ENCODE measurements around the gene PRRC2A. TPM values are rescaled to one million over a fixed set of nuclear protein-coding genes. Genes with fewer than 3 reads are reported as not detected.

PRRC2A gene
- total RNA-seq, 2 experiments from 2014 or later, result 156 to 355 TPM

DNA sequence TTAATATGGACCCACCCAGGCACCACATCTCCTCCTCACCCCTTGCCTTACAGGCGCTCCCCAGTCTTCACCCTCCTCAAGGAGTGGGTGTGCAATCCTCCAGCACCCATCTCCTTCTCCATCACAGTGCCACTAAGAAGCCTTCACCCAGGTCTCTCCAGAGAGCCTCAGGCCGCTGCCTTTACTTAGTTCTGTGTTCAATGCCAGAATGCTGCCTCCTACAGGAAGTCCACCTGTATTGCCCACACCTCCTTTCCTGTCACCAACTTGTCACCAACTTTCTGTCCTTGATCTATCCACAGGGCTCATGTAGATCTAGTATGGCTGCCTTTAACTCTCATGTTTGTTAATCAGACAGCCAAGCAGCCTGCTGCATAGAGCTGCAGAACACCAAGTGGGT is 35.0 kb upstream of the PRRC2A start:
- Histone ChIP-seq H3K4me1 (ENCODE audit: insufficient read depth, low read length, poor library complexity, severe bottlenecking) (peaks cover 70% of the 10 kb centered on the region), H3K4me2 (ENCODE audit: low read length) (peak overlapping the region; percentile 64), H3K36me3 (ENCODE audit: insufficient read depth, low read length) (0 out of 2 replicates have a peak, but pooled peaks cover 1% of the 10 kb centered on the region), H3K4me3 (ENCODE audit: low read depth, low read length, poor library complexity, severe bottlenecking) (no peak overlapping the region), H3K79me2 (ENCODE audit: insufficient read depth, low read depth, low read length) (peaks cover 11% of the 10 kb centered on the region; the same call in 1 of the 2 replicates), H4K20me1 (ENCODE audit: insufficient read depth, low read length) (no peaks in the 10 kb centered on the region), H3K27ac (ENCODE audit: low read depth, low read length, poor library complexity, severe bottlenecking) (peak overlapping the region; percentile 64), H3K9me2 (ENCODE audit: insufficient read depth, low read length) (no peaks in the 10 kb centered on the region), H2AFZ (ENCODE audit: low read length) (peak overlapping the region; percentile 45; the same call in 1 of the 2 replicates), H3K9me3 (ENCODE audit: low read length) (no peaks in the 10 kb centered on the region)
- DNase-seq (ENCODE audit: low spot score), result peak; percentile 79
- CTCF ChIA-PET (ENCODE audit: unreplicated experiment), result interaction anchor here (1.0 to 1.2 kb wide), 2 partner anchors 11 to 14 kb away, joined by 3 read pairs; partner anchors contain the start of gene LTA
- POLR2A ChIA-PET, result interaction anchor here (0.8 to 6.0 kb wide), 6 partner anchors 7 to 38 kb away, joined by 3 to 49 read pairs (median 8); partner anchors contain the start of genes LTA, NCR3, NFKBIL1 and TNF
- TF ChIP-seq, protein P1, sequence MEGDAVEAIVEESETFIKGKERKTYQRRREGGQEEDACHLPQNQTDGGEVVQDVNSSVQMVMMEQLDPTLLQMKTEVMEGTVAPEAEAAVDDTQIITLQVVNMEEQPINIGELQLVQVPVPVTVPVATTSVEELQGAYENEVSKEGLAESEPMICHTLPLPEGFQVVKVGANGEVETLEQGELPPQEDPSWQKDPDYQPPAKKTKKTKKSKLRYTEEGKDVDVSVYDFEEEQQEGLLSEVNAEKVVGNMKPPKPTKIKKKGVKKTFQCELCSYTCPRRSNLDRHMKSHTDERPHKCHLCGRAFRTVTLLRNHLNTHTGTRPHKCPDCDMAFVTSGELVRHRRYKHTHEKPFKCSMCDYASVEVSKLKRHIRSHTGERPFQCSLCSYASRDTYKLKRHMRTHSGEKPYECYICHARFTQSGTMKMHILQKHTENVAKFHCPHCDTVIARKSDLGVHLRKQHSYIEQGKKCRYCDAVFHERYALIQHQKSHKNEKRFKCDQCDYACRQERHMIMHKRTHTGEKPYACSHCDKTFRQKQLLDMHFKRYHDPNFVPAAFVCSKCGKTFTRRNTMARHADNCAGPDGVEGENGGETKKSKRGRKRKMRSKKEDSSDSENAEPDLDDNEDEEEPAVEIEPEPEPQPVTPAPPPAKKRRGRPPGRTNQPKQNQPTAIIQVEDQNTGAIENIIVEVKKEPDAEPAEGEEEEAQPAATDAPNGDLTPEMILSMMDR (conservative IDR thresholded peaks at IDR 0.05; ENCODE audit: low read length), result peak; percentile 82
- no peak for TF ChIP-seq EZH2phosphoT487 (IDR thresholded peaks at IDR 0.05; ENCODE audit: borderline replicate concordance, low read depth, low read length)
- BruUV-seq (replicated peaks), result no TSS peak
- intact Hi-C loops (cut with micrococcal nuclease; ENCODE audit: unreplicated experiment), result loop anchor here (10.0 kb wide), 1 partner anchor 181 kb away; the partner anchor contains the start of gene MICA

DNA sequence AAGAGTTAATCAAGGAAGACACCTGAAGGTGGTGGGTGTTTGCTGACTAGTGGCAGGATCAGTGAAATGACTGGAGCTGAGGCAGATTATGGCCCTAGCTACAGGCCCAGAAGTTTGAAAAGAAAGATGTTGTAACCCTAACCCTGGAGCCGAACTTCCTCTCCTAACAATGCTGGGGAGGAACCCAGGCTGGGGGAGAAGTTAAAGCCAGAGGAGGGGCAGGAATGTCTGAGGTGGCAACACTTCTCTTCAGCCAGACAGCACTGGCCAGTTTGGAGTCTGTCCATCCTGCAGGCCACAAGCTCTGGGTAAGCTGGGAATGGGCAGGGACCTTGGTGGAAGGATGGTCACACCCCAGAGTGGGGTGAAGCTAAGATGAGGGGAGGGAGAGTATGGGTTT is 34.5 kb upstream of the PRRC2A start, which contains the start of gene LST1:
LST1 (plus strand) TSS at position 270 of the 400 bp plus-strand sequence. CDS start 1,023 bp downstream, outside the sequence.
- H3K4me1 ChIP-seq (ENCODE audit: insufficient read depth, low read length, poor library complexity, severe bottlenecking), result peaks cover 67% of the 10 kb centered on the region
- POLR2A ChIA-PET, result interaction anchor here (0.8 to 3.4 kb wide), 4 partner anchors 12 to 39 kb away, joined by 3 to 19 read pairs (median 4); partner anchors contain the start of genes LTA and NFKBIL1

More for the DNA sequence above, 34.5 kb upstream of the PRRC2A start, which contains the start of gene LST1:
- H3K79me2 ChIP-seq (ENCODE audit: insufficient read depth, low read depth, low read length), result peaks cover 11% of the 10 kb centered on the region; the same call in 1 of the 2 replicates
- no peak for DNase-seq (ENCODE audit: low spot score)
- no TSS peak for BruUV-seq (replicated peaks)
- no peaks in the 10 kb centered on the region for H3K9me2 ChIP-seq (ENCODE audit: insufficient read depth, low read length)
- H3K4me2 ChIP-seq (ENCODE audit: low read length), result peak within 1 kb of the TSS; percentile 64
- H3K27ac ChIP-seq (ENCODE audit: low read depth, low read length, poor library complexity, severe bottlenecking), result peak within 1 kb of the TSS; percentile 64
- peak within 1 kb of the TSS; percentile 45 for H2AFZ ChIP-seq (ENCODE audit: low read length)
- H3K9me3 ChIP-seq (ENCODE audit: low read length), result no peaks in the 10 kb centered on the region
- peak within 1 kb of the TSS; percentile 4 for H3K4me3 ChIP-seq (ENCODE audit: low read depth, low read length, poor library complexity, severe bottlenecking)
- CTCF ChIA-PET (ENCODE audit: unreplicated experiment), result interaction anchor here (1.2 to 1.7 kb wide), 2 partner anchors 10 to 14 kb away, joined by 3 to 5 read pairs; partner anchors contain the start of genes LTA and TNF
- intact Hi-C loops (cut with micrococcal nuclease; ENCODE audit: unreplicated experiment), result loop anchor here (10.0 kb wide), 1 partner anchor 181 kb away; the partner anchor contains the start of gene MICA
- H3K36me3 ChIP-seq (ENCODE audit: insufficient read depth, low read length), result no peaks in the 10 kb centered on the region
- TF ChIP-seq, protein P1 (conservative IDR thresholded peaks at IDR 0.05; ENCODE audit: low read length), result no peak
- no peaks in the 10 kb centered on the region for H4K20me1 ChIP-seq (ENCODE audit: insufficient read depth, low read length)

All from OCI-LY7 (cell line).